Spleen (tissue), 11 donors: Measurements from ENCODE around the gene CLEC10A. TPM values are rescaled to one million over a fixed set of nuclear protein-coding genes. Genes with fewer than 3 reads are reported as not detected.
"Not testable (repeated sequence)": the region's sequence is repeated elsewhere in the genome, so short reads cannot be mapped to it uniquely, and the experiment has no call there.

Experiments used
- DNase-seq: peaks from one replicate; pipeline ENCODE4 v3.0.0-alpha.2; 2020
- H3K27ac ChIP-seq, 8 donors: fragments of 200-600 bp; sonication (generic) in 7 of 8; 1 replicate in 4 of 8; 2 replicates in 4 of 8; pipeline versions ENCODE4 v1.5.0 to v1.8.0; 2016 to 2021; ENCODE audit warnings: inconsistent platforms in 4 of 8, mild to moderate bottlenecking in 4 of 8, moderate library complexity in 1 of 8
- H3K27me3 ChIP-seq, 7 donors: fragments of 200-600 bp; sonication (generic) in 6 of 7; replicated peaks in 1 of 7; 1 replicate in 4 of 7; 2 replicates in 3 of 7; pipeline versions ENCODE4 v1.5.0 to v1.8.0; 2016 to 2021; ENCODE audit warnings: inconsistent platforms in 3 of 7, mild to moderate bottlenecking in 1 of 7
- H3K36me3 ChIP-seq, 6 donors: fragments of 200-600 bp; sonication (generic) in 5 of 6; 1 replicate in 4 of 6; 2 replicates in 2 of 6; pipeline versions ENCODE4 v1.5.0 to v1.8.0; 2016 to 2021; ENCODE audit warnings: inconsistent platforms in 2 of 6
- H3K4me1 ChIP-seq, 6 donors: fragments of 200-600 bp; sonication (generic) in 5 of 6; 1 replicate in 3 of 6; 2 replicates in 3 of 6; pipeline versions ENCODE4 v1.5.0 to v1.8.0; 2016 to 2021; ENCODE audit warnings: inconsistent platforms in 3 of 6
- H3K4me3 ChIP-seq, 8 donors: fragments of 200-600 bp; sonication (generic) in 7 of 8; 1 replicate in 4 of 8; 2 replicates in 4 of 8; pipeline versions ENCODE4 v1.5.0 to v1.8.0; 2016 to 2021; ENCODE audit warnings: inconsistent platforms in 4 of 8, mild to moderate bottlenecking in 4 of 8, moderate library complexity in 2 of 8
- H3K9me3 ChIP-seq, 8 donors: fragments of 200-600 bp; sonication (generic) in 7 of 8; 1 replicate in 4 of 8; 2 replicates in 4 of 8; pipeline versions ENCODE4 v1.5.0 to v1.8.0; 2016 to 2021; ENCODE audit warnings: inconsistent platforms in 4 of 8
- CTCF ChIP-seq, 11 experiments: fragments of 200-600 bp in 7 of 11; fragments of 450-650 bp in 4 of 11; sonication (generic) in 4 of 11; IDR thresholded peaks in 8 of 11; conservative IDR thresholded peaks in 3 of 11; 1 replicate in 7 of 11; 2 replicates in 4 of 11; pipeline versions ENCODE4 v1.4.0 to v1.8.0; 2016 to 2021; ENCODE audit warnings: antibody characterized with exemption in 11 of 11, inconsistent platforms in 4 of 11, mild to moderate bottlenecking in 1 of 11
- POLR2A ChIP-seq, 3 donors: fragments of 450-650 bp; IDR thresholded peaks; one replicate each; pipeline ENCODE4 v1.5.1; 2017; ENCODE audit warnings: antibody characterized with exemption in 3 of 3, mild to moderate bottlenecking in 1 of 3
- POLR2AphosphoS5 ChIP-seq, 3 donors: sonication (generic); formaldehyde crosslinking; IDR thresholded peaks; one replicate each; pipeline ENCODE4 v1.5.1; 2017; ENCODE audit warnings: antibody characterized with exemption in 3 of 3
- WGBS, 5 donors: extraction: QIAGEN DNeasy Blood & Tissue Kit in 3 of 5; methylation state at CpG; one replicate each; pipeline versions ENCODE4 v1.1.5 to v1.1.7; 2013 to 2018; 5-methylcytosine and 5-hydroxymethylcytosine counted together
- intact Hi-C: fragments of 100-400 bp; cut with DNase I; formaldehyde crosslinking; loops from one replicate; pipeline ENCODE4 v1.15.0; 2023; ENCODE audit warnings: low total_unique reads
- polyA plus RNA-seq, 3 donors: library from polyadenylated mRNA; stranded (reverse); fragments of 200-250 nt; gene quantifications; one replicate each; pipeline ENCODE4 v1.2.1, GENCODE V29; 2013
- total RNA-seq, 7 donors: library from RNA; depleted of rRNA in 3 of 7; stranded (reverse); fragments of >200 nt in 3 of 7; fragmentation: NEBNext Ultra II Directional in 4 of 7; extraction: Animal tissue kit (Norgen Biotek cat#: 25700) in 4 of 7; gene quantifications; one replicate each; pipeline versions ENCODE4 v1.1.0 to v1.2.1, GENCODE V29; 2016 to 2021
- donor health status: healthy with polysubstance abuse.
- donor health status: DM: no; HTN: no; CAD: no; lungs with moderate emphysema.
- donor health status: DM: no; HTN: no; CAD: no.
- donor health status: Bipolar disorder and iron deficiency.
- donor health status: healthy.
- donor health status: DM: no; HTN: no; CAD: no.
- donor health status: DM: yes; HTN: yes; CAD: no.

The CLEC10A gene
- total and polyA plus RNA-seq, 10 donors = 0.85 to 22.2 (median 6.7) TPM

GRCh38 chr17:7048968-7049367, 31.1 kb downstream of the CLEC10A start:
- no peak for DNase-seq
- 80 to 85% (median 82%) methylated on average over 6 of the region's 6 CpGs for WGBS, 5 donors
- H3K4me3 ChIP-seq = no peak overlapping the region
- no peaks in the 10 kb centered on the region for H3K9me3 ChIP-seq
- H3K36me3 ChIP-seq = no peaks in the 10 kb centered on the region
- intact Hi-C loops = loop anchor here (10.0 kb wide), 1 partner anchor 256 kb away; the partner anchor contains the start of gene EIF5A
- no peak overlapping the region for H3K27ac ChIP-seq
- H3K27me3 ChIP-seq = peaks cover 0 to 29% (median 4%) of the 10 kb centered on the region in 7 donors
- no peak for TF ChIP-seq POLR2A (IDR thresholded peaks at IDR 0.05)
- no peak for TF ChIP-seq CTCF (IDR thresholded peaks at IDR 0.05 in 8 of 11, conservative IDR thresholded peaks at IDR 0.05 in 3 of 11)
- no peak for TF ChIP-seq POLR2AphosphoS5 (IDR thresholded peaks at IDR 0.05)
- H3K4me1 ChIP-seq = peaks cover 2 to 40% (median 20%) of the 10 kb centered on the region in 6 donors

- Histone ChIP-seq H3K27ac (peak overlapping the region in 5 of 8 donors; percentile 49 to 89 (median 81)), H3K4me3 (peak overlapping the region in 2 of 8 donors; percentile 40 to 66), H3K27me3 (peaks cover 0 to 43% (median 18%) of the 10 kb centered on the region in 7 donors), H3K9me3 (no peaks in the 10 kb centered on the region), H3K4me1 (peaks cover 16 to 54% (median 34%) of the 10 kb centered on the region in 6 donors), H3K36me3 (no peaks in the 10 kb centered on the region)
- WGBS, 5 donors = 62 to 80% (median 80%) methylated on average over 6 of the region's 6 CpGs
- DNase-seq = no peak
- TF ChIP-seq POLR2AphosphoS5 (IDR thresholded peaks at IDR 0.05) (no peak), POLR2A (IDR thresholded peaks at IDR 0.05) (no peak), CTCF (IDR thresholded peaks at IDR 0.05 in 8 of 11, conservative IDR thresholded peaks at IDR 0.05 in 3 of 11) (no peak)
- intact Hi-C loops = loop anchor here (10.0 kb wide), 1 partner anchor 257 kb away; the partner anchor contains the start of gene EIF5A
Measured at GRCh38 chr17:7047566-7047965, 32.5 kb downstream of the CLEC10A start.

- 13 to 17% (median 15%) methylated on average over 26 of the region's 26 CpGs for WGBS, 5 donors
- TF ChIP-seq POLR2AphosphoS5 (IDR thresholded peaks at IDR 0.05) = peak in 2 of 3 donors; percentile 34 to 79
- H3K36me3 ChIP-seq, H3K9me3 ChIP-seq: not testable (repeated sequence)
- H3K27ac ChIP-seq = peak overlapping the region; percentile 2 to 89 (median 76)
- peaks cover 0 to 50% (median 24%) of the 10 kb centered on the region in 7 donors for H3K27me3 ChIP-seq
- H3K4me3 ChIP-seq = peak overlapping the region in 6 of 8 donors; percentile 7 to 66 (median 33)
- intact Hi-C loops = loop anchor here (10.0 kb wide), 1 partner anchor 258 kb away; the partner anchor contains the start of gene EIF5A
- peaks cover 20 to 55% (median 41%) of the 10 kb centered on the region in 6 donors for H3K4me1 ChIP-seq
- peak; percentile 85 for DNase-seq
Measured at GRCh38 chr17:7046725-7047397, 33.2 kb downstream of the CLEC10A start.

- WGBS, 5 donors = 6 to 18% (median 14%) methylated on average over 15 of the region's 15 CpGs
- TF ChIP-seq POLR2A (IDR thresholded peaks at IDR 0.05) (no peak), POLR2AphosphoS5 (IDR thresholded peaks at IDR 0.05) (no peak), CTCF (IDR thresholded peaks at IDR 0.05 in 8 of 11, conservative IDR thresholded peaks at IDR 0.05 in 3 of 11) (no peak)
- intact Hi-C loops = loop anchor here (10.0 kb wide), 1 partner anchor 259 kb away; the partner anchor contains the start of gene EIF5A
Measured at GRCh38 chr17:7046127-7046724, 33.8 kb downstream of the CLEC10A start.

More at GRCh38 chr17:7046127-7046724, 33.8 kb downstream of the CLEC10A start:
- DNase-seq = peak; percentile 83
- H3K27me3 ChIP-seq = peaks cover 0 to 54% (median 24%) of the 10 kb centered on the region in 7 donors
- peaks cover 20 to 61% (median 42%) of the 10 kb centered on the region in 6 donors for H3K4me1 ChIP-seq
- peak overlapping the region; percentile 2 to 89 (median 76) for H3K27ac ChIP-seq
- no peaks in the 10 kb centered on the region for H3K9me3 ChIP-seq
- no peaks in the 10 kb centered on the region for H3K36me3 ChIP-seq
- peak overlapping the region in 6 of 8 donors; percentile 7 to 66 (median 33) for H3K4me3 ChIP-seq
